GM10248 (cell line): ENCODE results near the gene ISCU.

Source experiments
- CTCF ChIA-PET: fragments of 300-600 bp; sonication (Branson Sonifier 250); formaldehyde crosslinking; extraction: SDS; loops from one replicate; lab custom pipeline; 2021; ENCODE audit warnings: antibody characterized with exemption; lab: Yijun Ruan, JAX
- POLR2A ChIA-PET: fragments of 350-650 bp; sonication (Branson Sonifier 250); formaldehyde crosslinking; extraction: SDS; loops from one replicate; lab custom pipeline; 2020; ENCODE audit warnings: antibody characterized with exemption; lab: Yijun Ruan, JAX
- DNase-seq: peaks from one replicate; pipeline ENCODE4 v3.0.0; 2012; ENCODE audit errors: extremely low spot score
- TF ChIP-seq, protein P1 (sequence below): IDR thresholded peaks from 2 replicates; pipeline ENCODE4 v1.5.1; 2012; ENCODE audit warnings: mild to moderate bottlenecking, low read depth; ENCODE audit errors: extremely low read depth, missing control alignments, control extremely low read depth

ISCU gene

GRCh38 chr12:108605690-108606406 is 43.5 kb downstream of the ISCU start:
- CTCF ChIA-PET, result interaction anchor here (1.1 to 18.2 kb wide), 3 partner anchors 12 to 39 kb away, joined by 3 to 543 read pairs (median 17); partner anchors contain the start of genes ISCU and SART3
- TF ChIP-seq, protein P1, sequence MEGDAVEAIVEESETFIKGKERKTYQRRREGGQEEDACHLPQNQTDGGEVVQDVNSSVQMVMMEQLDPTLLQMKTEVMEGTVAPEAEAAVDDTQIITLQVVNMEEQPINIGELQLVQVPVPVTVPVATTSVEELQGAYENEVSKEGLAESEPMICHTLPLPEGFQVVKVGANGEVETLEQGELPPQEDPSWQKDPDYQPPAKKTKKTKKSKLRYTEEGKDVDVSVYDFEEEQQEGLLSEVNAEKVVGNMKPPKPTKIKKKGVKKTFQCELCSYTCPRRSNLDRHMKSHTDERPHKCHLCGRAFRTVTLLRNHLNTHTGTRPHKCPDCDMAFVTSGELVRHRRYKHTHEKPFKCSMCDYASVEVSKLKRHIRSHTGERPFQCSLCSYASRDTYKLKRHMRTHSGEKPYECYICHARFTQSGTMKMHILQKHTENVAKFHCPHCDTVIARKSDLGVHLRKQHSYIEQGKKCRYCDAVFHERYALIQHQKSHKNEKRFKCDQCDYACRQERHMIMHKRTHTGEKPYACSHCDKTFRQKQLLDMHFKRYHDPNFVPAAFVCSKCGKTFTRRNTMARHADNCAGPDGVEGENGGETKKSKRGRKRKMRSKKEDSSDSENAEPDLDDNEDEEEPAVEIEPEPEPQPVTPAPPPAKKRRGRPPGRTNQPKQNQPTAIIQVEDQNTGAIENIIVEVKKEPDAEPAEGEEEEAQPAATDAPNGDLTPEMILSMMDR, result no peak
- POLR2A ChIA-PET, result no interaction called here
- no peak for DNase-seq

DNA sequence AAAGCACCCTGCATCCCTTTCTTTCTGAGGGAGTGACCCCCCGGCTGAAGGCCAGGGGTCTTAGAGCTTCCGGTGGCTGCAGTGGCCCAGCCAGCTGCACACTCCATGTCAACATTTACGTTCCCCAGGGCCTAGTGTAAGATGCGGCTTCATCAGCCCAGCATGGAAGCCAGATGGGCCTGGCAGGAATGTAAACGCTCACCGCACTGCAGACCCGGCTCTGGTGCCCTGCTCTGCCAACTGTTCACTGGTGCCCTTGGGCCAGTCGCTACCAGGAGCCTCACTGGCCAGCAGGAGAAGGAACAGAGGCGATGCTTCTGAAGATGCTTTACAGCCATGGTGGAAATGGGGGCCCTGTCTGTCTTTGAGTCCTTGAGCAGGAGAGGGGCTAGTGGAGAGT is 44.1 kb downstream of the ISCU start:
- CTCF ChIA-PET, result interaction anchor here (1.1 to 18.2 kb wide), 3 partner anchors 11 to 39 kb away, joined by 3 to 543 read pairs (median 17); partner anchors contain the start of genes ISCU and SART3
- POLR2A ChIA-PET, result no interaction called here
- TF ChIP-seq, protein P1, result no peak
- no peak for DNase-seq

DNA sequence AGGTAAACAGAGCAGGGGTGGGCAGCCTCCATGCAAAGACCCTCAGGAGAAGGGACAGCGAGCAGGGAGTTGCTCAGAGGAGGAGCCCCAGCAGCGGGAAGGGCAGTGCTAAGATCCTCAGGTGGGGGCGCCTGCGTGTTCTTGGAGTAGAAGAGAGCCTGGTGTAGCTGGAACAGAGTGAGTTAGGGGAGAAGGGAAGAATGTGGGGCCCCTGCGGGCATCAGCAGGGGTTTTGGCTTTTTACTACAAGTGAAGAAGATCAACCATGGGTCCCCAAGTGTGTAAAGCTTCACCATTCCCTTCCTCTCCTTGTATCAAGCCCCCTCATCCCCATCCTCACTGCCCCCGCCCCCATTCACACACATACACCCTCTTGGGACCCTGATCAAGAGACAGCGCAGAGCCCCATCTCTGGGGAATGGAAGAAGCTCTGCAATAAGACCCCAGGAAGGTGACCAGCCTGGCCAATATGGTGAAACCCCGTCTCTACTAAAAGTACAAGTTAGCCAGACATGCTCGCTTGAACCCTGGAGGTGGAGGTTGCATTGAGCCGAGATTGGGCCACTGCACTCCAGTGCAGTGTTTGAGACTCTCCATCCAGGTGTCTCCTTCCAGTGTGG is 45.7 kb downstream of the ISCU start:
- ChIA-PET CTCF (interaction anchor here (0.7 to 18.2 kb wide), 3 partner anchors 8 to 41 kb away, joined by 3 to 543 read pairs (median 17); partner anchors contain the start of genes ISCU and SART3), POLR2A (interaction anchor here (0.6 kb wide), 1 partner anchor 78 kb away, joined by 3 read pairs; no protein-coding TSS in a partner anchor)

DNA sequence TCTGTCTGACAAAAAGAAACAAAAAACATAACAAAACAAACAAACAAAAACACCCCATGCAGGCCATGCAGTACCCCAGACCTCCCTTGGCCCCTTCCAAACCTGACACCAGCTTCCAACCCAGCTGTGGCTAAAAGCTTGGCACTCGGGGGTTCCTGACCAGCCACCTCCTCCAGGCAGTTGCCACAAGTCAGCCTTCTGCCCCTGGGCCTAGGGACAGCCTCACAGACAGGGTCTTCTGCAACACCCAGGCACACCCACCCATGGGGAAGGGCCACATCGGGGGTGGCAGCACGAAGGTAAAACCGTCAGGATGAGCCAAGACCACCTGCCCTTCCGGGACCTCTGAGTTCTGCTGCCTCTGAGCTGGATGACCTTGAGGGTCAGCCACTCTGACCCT is 46.2 kb downstream of the ISCU start:
- POLR2A ChIA-PET, result interaction anchor here (0.6 kb wide), 1 partner anchor 78 kb away, joined by 3 read pairs; no protein-coding TSS in a partner anchor
- CTCF ChIA-PET, result interaction anchor here (0.7 to 18.2 kb wide), 4 partner anchors 9 to 41 kb away, joined by 3 to 543 read pairs (median 14); partner anchors contain the start of genes ISCU and SART3
- TF ChIP-seq, protein P1, result no peak
- no peak for DNase-seq

More for the DNA sequence above, 45.7 kb downstream of the ISCU start:
- TF ChIP-seq, protein P1, result no peak
- DNase-seq, result no peak

- no peak for DNase-seq
- POLR2A ChIA-PET, result interaction anchor here (0.6 kb wide), 1 partner anchor 28 kb away, joined by 3 read pairs; no protein-coding TSS in a partner anchor
- TF ChIP-seq, protein P1, result no peak
- CTCF ChIA-PET, result interaction anchor here (0.8 to 18.2 kb wide), 4 partner anchors 8 to 341 kb away, joined by 3 to 543 read pairs (median 6); partner anchors contain the start of genes ISCU and SART3
Observed at GRCh38 chr12:108609537-108610335, 47.3 kb downstream of the ISCU start.
